GM10266 (cell line): ENCODE results near the gene ESPN.

Experiments
- DNase-seq: peaks from one replicate; pipeline ENCODE4 v3.0.0; 2012; ENCODE audit errors: extremely low spot score
- CTCF ChIP-seq: IDR thresholded peaks from 2 replicates; pipeline ENCODE4 v1.5.1; 2012; ENCODE audit warnings: mild to moderate bottlenecking, low read depth; ENCODE audit not compliant: control insufficient read depth, insufficient read depth; ENCODE audit errors: missing control alignments

The ESPN gene

GRCh38 chr1:6463120-6463412 is 38.5 kb downstream of the ESPN start:
- no peak for DNase-seq
- no peak for TF ChIP-seq CTCF

GRCh38 chr1:6464514-6464836 is 39.9 kb downstream of the ESPN start:
- TF ChIP-seq CTCF: no peak
- DNase-seq: no peak

GRCh38 chr1:6464915-6465314 is 40.3 kb downstream of the ESPN start:
- TF ChIP-seq CTCF: no peak
- DNase-seq: no peak

GRCh38 chr1:6465461-6466005 is 41.0 kb downstream of the ESPN start:
- no peak for DNase-seq
- TF ChIP-seq CTCF: no peak

- TF ChIP-seq CTCF: no peak
- no peak for DNase-seq
These were observed 41.4 kb downstream of the ESPN start, which contains the start of gene TNFRSF25 for GRCh38 chr1:6466023-6466422. Gene TNFRSF25, minus strand, starts transcription at chr1:6466173. Its CDS starts 66 bp downstream, at chr1:6466107.

GRCh38 chr1:6466751-6467150 is 42.2 kb downstream of the ESPN start:
- no peak for TF ChIP-seq CTCF
- no peak for DNase-seq

GRCh38 chr1:6467224-6467623 is 42.6 kb downstream of the ESPN start:
- DNase-seq: no peak
- no peak for TF ChIP-seq CTCF
